Suprapubic skin (tissue), 2 donors: ENCODE data around the gene TDO2.

Experiments
- EP300 ChIP-seq: sonication (generic); formaldehyde crosslinking; IDR thresholded peaks from one replicate; pipeline ENCODE4 v1.6.1; 2017; ENCODE audit warnings: antibody characterized with exemption
- POLR2A ChIP-seq, 2 donors: fragments of 450-650 bp; IDR thresholded peaks; one replicate each; pipeline ENCODE4 v1.6.1; 2017; ENCODE audit warnings: antibody characterized with exemption in 2 of 2, mild to moderate bottlenecking in 2 of 2, moderate library complexity in 2 of 2

GRCh38 chr4:155909615-155910226 is 6.2 kb downstream of the TDO2 start:
- TF ChIP-seq EP300 (no peak), POLR2A (IDR thresholded peaks at IDR 0.05) (no peak)
